B cell (primary cell): ENCODE measurements around the gene TRIM50. TPM values are rescaled to one million over a fixed set of nuclear protein-coding genes. Genes with fewer than 3 reads are reported as not detected.

ENCODE experiments used
- ATAC-seq: fragments of 200-7000 bp; cut with Tn5 transposase; one replicate; pipeline ENCODE4 v1.10.0; 2021; ENCODE audit warnings: low read depth, mild to moderate bottlenecking, moderate number of reproducible peaks, moderate library complexity
- CTCF ChIA-PET: fragments of 350-600 bp; sonication (Branson Sonifier 250); formaldehyde crosslinking; loops from one replicate; lab custom pipeline; 2021; ENCODE audit warnings: antibody characterized with exemption, inconsistent platforms; lab: Charles Lee
- POLR2A ChIA-PET: fragments of 350-600 bp; sonication (Branson Sonifier 250); formaldehyde crosslinking; loops from one replicate; lab custom pipeline; 2021; ENCODE audit warnings: antibody characterized with exemption; lab: Charles Lee
- DNase-seq: peaks from one replicate; pipeline ENCODE4 v3.0.0; 2013
- H2AFZ ChIP-seq: 2 replicates; pipeline ENCODE4 v1.6.1; 2012; ENCODE audit warnings: mild to moderate bottlenecking, low read depth, low read length; ENCODE audit not compliant: insufficient read depth, poor library complexity, severe bottlenecking
- H3K27ac ChIP-seq, 2 donors: 1 replicate in 1 of 2; 2 replicates in 1 of 2; pipeline ENCODE4 v1.5.1; 2012 to 2013; ENCODE audit warnings: low read length in 2 of 2, mild to moderate bottlenecking in 2 of 2, moderate library complexity in 1 of 2
- H3K27me3 ChIP-seq, 4 experiments: fragments of 200-600 bp in 1 of 4; sonication (generic) in 1 of 4; replicated peaks in 1 of 4; 1 replicate in 2 of 4; 2 replicates in 2 of 4; pipeline versions ENCODE4 v1.6.1 to v1.7.0; 2013 to 2016; ENCODE audit warnings: low read length in 3 of 4, mild to moderate bottlenecking in 2 of 4, mixed read lengths in 1 of 4, moderate library complexity in 1 of 4; ENCODE audit not compliant: insufficient read depth in 4 of 4, control insufficient read depth in 3 of 4; ENCODE audit errors: control extremely low read depth in 1 of 4
- H3K36me3 ChIP-seq, 2 experiments: replicated peaks in 1 of 2; 1 replicate in 1 of 2; 2 replicates in 1 of 2; pipeline versions ENCODE4 v1.6.1 to v1.7.1; 2013; ENCODE audit warnings: low read length in 1 of 2; ENCODE audit not compliant: insufficient read depth in 2 of 2, control insufficient read depth in 1 of 2; ENCODE audit errors: control extremely low read depth in 1 of 2, extremely low read depth in 1 of 2
- H3K4me1 ChIP-seq, 2 donors: fragments of 200-600 bp in 1 of 2; sonication (generic) in 1 of 2; 1 replicate in 1 of 2; 2 replicates in 1 of 2; pipeline versions ENCODE4 v1.5.1 to v1.6.1; 2013 to 2017; ENCODE audit warnings: low read length in 2 of 2; ENCODE audit not compliant: control insufficient read depth in 2 of 2, insufficient read depth in 2 of 2
- H3K4me2 ChIP-seq: replicated peaks from 2 replicates; pipeline ENCODE3; 2012; ENCODE audit warnings: mild to moderate bottlenecking, low read depth, low read length; ENCODE audit not compliant: poor library complexity, severe bottlenecking
- H3K4me3 ChIP-seq, 5 experiments: fragments of 200-600 bp in 1 of 5; sonication (generic) in 1 of 5; 1 replicate in 3 of 5; 2 replicates in 2 of 5; pipeline versions ENCODE4 v1.5.1 to v1.7.0; 2011 to 2016; ENCODE audit warnings: low read length in 4 of 5, mild to moderate bottlenecking in 4 of 5, low read depth in 2 of 5, control low read depth in 1 of 5, moderate library complexity in 1 of 5; ENCODE audit not compliant: insufficient read depth in 1 of 5; ENCODE audit errors: control extremely low read depth in 1 of 5, extremely low read depth in 1 of 5
- H3K79me2 ChIP-seq: fragments of 200-600 bp; sonication (generic); one replicate; pipeline ENCODE4 v1.6.0; 2016; ENCODE audit warnings: low read length; ENCODE audit not compliant: control insufficient read depth, insufficient read depth
- H3K9ac ChIP-seq: fragments of 200-600 bp; sonication (generic); 2 replicates; pipeline ENCODE4 v1.6.1; 2017; ENCODE audit warnings: mild to moderate bottlenecking, low read length, moderate library complexity
- H3K9me3 ChIP-seq, 3 donors: one replicate each; pipeline versions ENCODE4 v1.6.1 to v1.7.1; 2013; ENCODE audit warnings: low read length in 2 of 3; ENCODE audit not compliant: control insufficient read depth in 2 of 3, insufficient read depth in 1 of 3; ENCODE audit errors: control extremely low read depth in 1 of 3
- H4K20me1 ChIP-seq: 2 replicates; pipeline ENCODE4 v1.6.0; 2012; ENCODE audit warnings: mild to moderate bottlenecking, low read length; ENCODE audit not compliant: insufficient read depth, control insufficient read depth, poor library complexity, severe bottlenecking
- H3K27ac Mint-ChIP-seq: one replicate; pipeline ENCODE4 v1.8.0; 2021; ENCODE audit warnings: mixed read lengths
- H3K27me3 Mint-ChIP-seq: one replicate; pipeline ENCODE4 v1.8.0; 2021; ENCODE audit warnings: mixed read lengths
- H3K4me1 Mint-ChIP-seq: one replicate; pipeline ENCODE4 v1.8.0; 2021; ENCODE audit warnings: mixed read lengths
- H3K4me3 Mint-ChIP-seq: one replicate; pipeline ENCODE4 v1.8.0; 2021; ENCODE audit warnings: mixed read lengths
- H3K9me3 Mint-ChIP-seq: one replicate; pipeline ENCODE4 v1.8.0; 2022; ENCODE audit warnings: mixed read lengths; ENCODE audit not compliant: insufficient read depth
- CTCF ChIP-seq: fragments of 200-600 bp; IDR thresholded peaks from one replicate; pipeline ENCODE4 v1.8.0; 2022; ENCODE audit warnings: antibody characterized with exemption, mild to moderate bottlenecking
- EZH2 ChIP-seq: IDR thresholded peaks from 2 replicates; pipeline ENCODE4 v1.6.1; 2012; ENCODE audit warnings: borderline replicate concordance, low read depth, mild to moderate bottlenecking, moderate library complexity, low read length; ENCODE audit not compliant: insufficient read depth, poor library complexity, severe bottlenecking
- WGBS: methylation state at CpG from one replicate; pipeline ENCODE4 v1.1.5; 2013; ENCODE audit warnings: missing lambda C conversion rate; ENCODE audit not compliant: insufficient coverage; 5-methylcytosine and 5-hydroxymethylcytosine counted together
- intact Hi-C: fragments of 100-400 bp; cut with micrococcal nuclease; formaldehyde crosslinking; loops from one replicate; pipeline ENCODE4 v1.10.0; 2022
- polyA plus RNA-seq: library from polyadenylated mRNA; depleted of rRNA; stranded (reverse); fragments of >200 nt; gene quantifications from 2 replicates; pipeline ENCODE4 v1.2.3, GENCODE V29; 2012
- total RNA-seq, 2 donors: library from RNA; stranded (reverse); fragments of 120-200 nt in 1 of 2; gene quantifications; 1 replicate in 1 of 2; 2 replicates in 1 of 2; pipeline versions ENCODE4 v1.2.3 to v1.2.4, GENCODE V29; 2013 to 2022

The TRIM50 gene
- total and polyA plus RNA-seq, 2 donors (not counting 1 experiment from before 2014, with no cell fraction given), result not detected

DNA sequence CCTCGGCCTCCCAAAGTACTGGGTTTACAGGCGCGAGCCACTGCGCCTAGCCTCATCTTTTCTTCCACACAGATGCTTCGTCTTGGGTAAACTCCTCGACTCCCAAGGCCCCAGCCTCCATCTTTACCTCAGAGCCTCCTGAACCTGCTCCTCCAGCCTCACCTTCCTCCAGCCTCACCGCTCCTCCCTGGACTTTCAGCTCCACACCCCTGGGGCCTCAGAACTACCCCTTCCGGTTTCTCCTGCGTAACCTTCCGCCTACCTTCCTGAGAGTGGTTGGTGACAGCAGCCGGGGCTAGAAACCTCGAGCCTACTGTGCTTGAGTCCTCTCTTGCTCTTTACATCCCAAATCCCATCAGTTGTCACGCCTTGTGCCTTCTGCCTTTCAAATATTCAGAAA lies 45.9 kb upstream of the TRIM50 start:
- CTCF ChIA-PET, result no interaction called here
- no peak for DNase-seq
- H3K27ac Mint-ChIP-seq, result no peak overlapping the region

DNA sequence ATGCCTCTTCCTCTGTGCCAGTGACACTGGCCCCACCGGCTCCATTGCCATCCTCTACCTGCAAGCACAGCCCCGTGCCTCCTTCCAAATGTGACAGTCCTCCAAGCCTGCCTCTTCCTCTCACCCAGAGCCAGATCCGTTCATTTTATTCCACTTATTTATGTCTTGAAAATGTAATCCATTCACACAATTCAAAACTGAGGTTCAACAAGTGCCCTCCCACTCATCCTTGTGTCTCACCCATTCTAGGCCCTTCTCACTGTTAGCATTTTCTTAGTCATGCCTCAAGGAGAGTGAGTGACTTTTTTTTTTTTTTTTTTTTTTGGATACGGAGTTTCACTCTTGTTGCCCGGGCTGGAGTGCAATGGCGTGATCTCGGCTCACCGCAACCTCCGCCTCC lies 41.7 kb upstream of the TRIM50 start:
- Mint-ChIP-seq H3K9me3 (no peaks in the 10 kb centered on the region), H3K27me3 (peaks cover 8% of the 10 kb centered on the region), H3K27ac (no peak overlapping the region), H3K4me1 (peaks cover 14% of the 10 kb centered on the region), H3K4me3 (no peak overlapping the region)
- DNase-seq (no peak), ATAC-seq (no peak)
- Histone ChIP-seq H3K27me3 (peaks cover 0 to 3% (median 0%) of the 10 kb centered on the region in 4 experiments), H3K4me2 (no peak overlapping the region), H4K20me1 (no peaks in the 10 kb centered on the region), H3K4me1 (peaks cover 4 to 11% of the 10 kb centered on the region in 2 donors), H3K9me3 (peaks cover 0 to 8% (median 0%) of the 10 kb centered on the region in 3 donors), H3K36me3 (no peaks in the 10 kb centered on the region), H3K79me2 (no peaks in the 10 kb centered on the region), H3K27ac (no peak overlapping the region), H2AFZ (no peak overlapping the region), H3K4me3 (no peak overlapping the region), H3K9ac (no peak overlapping the region)
- intact Hi-C loops, result no loop called here
- TF ChIP-seq EZH2 (no peak), CTCF (no peak)
- WGBS, result 96% methylated on average over 8 of the region's 9 CpGs
- ChIA-PET CTCF (no interaction called here), POLR2A (interaction anchor here (0.7 kb wide), 1 partner anchor 98 kb away, joined by 10 read pairs; no protein-coding TSS in a partner anchor)

More for the DNA sequence above, 45.9 kb upstream of the TRIM50 start:
- Histone ChIP-seq H3K4me3 (no peak overlapping the region), H3K9me3 (peaks cover 0 to 15% (median 0%) of the 10 kb centered on the region in 3 donors), H3K36me3 (no peaks in the 10 kb centered on the region), H3K4me1 (no peaks in the 10 kb centered on the region), H3K4me2 (no peak overlapping the region), H2AFZ (no peak overlapping the region), H4K20me1 (no peaks in the 10 kb centered on the region), H3K9ac (no peak overlapping the region), H3K79me2 (no peaks in the 10 kb centered on the region), H3K27me3 (peaks cover 0 to 21% (median 8%) of the 10 kb centered on the region in 4 experiments), H3K27ac (no peak overlapping the region)
- intact Hi-C loops, result no loop called here
- Mint-ChIP-seq H3K9me3 (no peaks in the 10 kb centered on the region), H3K27me3 (peaks cover 30% of the 10 kb centered on the region), H3K4me3 (no peak overlapping the region), H3K4me1 (no peaks in the 10 kb centered on the region)
- POLR2A ChIA-PET, result no interaction called here
- no peak for ATAC-seq
- TF ChIP-seq CTCF, result no peak
- no peak for TF ChIP-seq EZH2
- WGBS, result 92% methylated on average over 13 of the region's 13 CpGs
